HEK293 (cell line): Measurements from ENCODE around the gene ACTRT2.
A peak's percentile ranks its signal among the peaks of the same experiment; 100 is the strongest.

Experiments used
- CTCF ChIA-PET: fragments of 350-600 bp; formaldehyde crosslinking; extraction: SDS; loops from one replicate; lab custom pipeline; 2021; ENCODE audit warnings: antibody characterized with exemption; lab: Yijun Ruan, JAX
- POLR2A ChIA-PET: fragments of 300-600 bp; formaldehyde crosslinking; extraction: SDS; loops from one replicate; lab custom pipeline; 2020; ENCODE audit warnings: antibody characterized with exemption, inconsistent platforms; lab: Yijun Ruan, JAX
- H3K27ac ChIP-seq: fragments of 200-500 bp; sonication (Bioruptor generic); 2 replicates; pipeline ENCODE4 v1.5.1; 2014; ENCODE audit warnings: low read depth, low read length, control low read depth, inconsistent platforms; ENCODE audit errors: extremely low read depth
- H3K36me3 ChIP-seq, 2 experiments: fragments of 200-500 bp in 1 of 2; sonication (Bioruptor generic) in 1 of 2; 1 replicate in 1 of 2; 2 replicates in 1 of 2; pipeline ENCODE4 v1.5.1; 2014 to 2017; ENCODE audit warnings: inconsistent platforms in 2 of 2, low read length in 2 of 2; ENCODE audit not compliant: control insufficient read depth in 2 of 2, insufficient read depth in 1 of 2
- H3K4me1 ChIP-seq: fragments of 200-500 bp; sonication (Bioruptor generic); 2 replicates; pipeline ENCODE4 v1.5.1; 2014; ENCODE audit warnings: mild to moderate bottlenecking, low read length, inconsistent platforms; ENCODE audit not compliant: control insufficient read depth, insufficient read depth
- H3K4me3 ChIP-seq: 2 replicates; pipeline ENCODE4 v1.5.1; 2011; ENCODE audit warnings: low read depth, mild to moderate bottlenecking, control low read depth, low read length, moderate library complexity
- H3K9me3 ChIP-seq: fragments of 200-500 bp; sonication (Bioruptor generic); 2 replicates; pipeline ENCODE4 v1.5.1; 2014; ENCODE audit warnings: low read depth, low read length, inconsistent platforms; ENCODE audit not compliant: control insufficient read depth, insufficient read depth
- GLI2 ChIP-seq: fragments of 450-650 bp; formaldehyde crosslinking; IDR thresholded peaks from 2 replicates; pipeline ENCODE4; 2017; ENCODE audit warnings: missing biosample characterization, missing genetic modification characterization, low read depth, borderline replicate concordance
- HOXC10 ChIP-seq: sonication (generic); formaldehyde crosslinking; IDR thresholded peaks from 2 replicates; pipeline ENCODE4 v1.8.1; 2023; ENCODE audit warnings: mild to moderate bottlenecking, missing genetic modification reagents
- INSM2 ChIP-seq: fragments of 450-650 bp; formaldehyde crosslinking; IDR thresholded peaks from 2 replicates; pipeline ENCODE4 v1.5.1; 2016; ENCODE audit warnings: missing biosample characterization, missing genetic modification characterization
- KLF7 ChIP-seq: fragments of 450-650 bp; formaldehyde crosslinking; IDR thresholded peaks from 2 replicates; pipeline ENCODE4 v1.5.1; 2016; ENCODE audit warnings: missing biosample characterization, missing genetic modification characterization, borderline replicate concordance
- KLF8 ChIP-seq: fragments of 450-650 bp; formaldehyde crosslinking; IDR thresholded peaks from 2 replicates; pipeline ENCODE4 v1.5.1; 2016; ENCODE audit warnings: missing biosample characterization, missing genetic modification characterization
- MYNN ChIP-seq: fragments of 450-650 bp; formaldehyde crosslinking; IDR thresholded peaks from 2 replicates; pipeline ENCODE4 v1.5.1; 2016; ENCODE audit warnings: missing biosample characterization, missing genetic modification characterization, borderline replicate concordance
- PRDM1 ChIP-seq: fragments of 450-650 bp; formaldehyde crosslinking; IDR thresholded peaks from 2 replicates; pipeline ENCODE4; 2016; ENCODE audit warnings: missing biosample characterization, missing genetic modification characterization
- SCRT1 ChIP-seq: fragments of 450-650 bp; formaldehyde crosslinking; IDR thresholded peaks from 2 replicates; pipeline ENCODE4 v1.5.1; 2016; ENCODE audit warnings: missing biosample characterization, missing genetic modification characterization, borderline replicate concordance
- WT1 ChIP-seq: fragments of 450-650 bp; formaldehyde crosslinking; IDR thresholded peaks from 2 replicates; pipeline ENCODE4 v1.5.1; 2016; ENCODE audit warnings: missing biosample characterization, missing genetic modification characterization
- ZBTB17 ChIP-seq: fragments of 450-650 bp; formaldehyde crosslinking; IDR thresholded peaks from 2 replicates; pipeline ENCODE4 v1.5.1; 2016; ENCODE audit warnings: missing biosample characterization, missing genetic modification characterization
- ZBTB48 ChIP-seq: fragments of 450-650 bp; formaldehyde crosslinking; IDR thresholded peaks from 2 replicates; pipeline ENCODE4 v1.5.1; 2016; ENCODE audit warnings: missing biosample characterization, missing genetic modification characterization
- ZBTB49 ChIP-seq: fragments of 450-650 bp; formaldehyde crosslinking; IDR thresholded peaks from 2 replicates; pipeline ENCODE4 v1.5.1; 2016; ENCODE audit warnings: missing biosample characterization, missing genetic modification characterization, low read depth
- ZNF132 ChIP-seq: fragments of 450-650 bp; formaldehyde crosslinking; IDR thresholded peaks from 2 replicates; pipeline ENCODE4 v1.5.1; 2017; ENCODE audit warnings: missing biosample characterization, missing genetic modification characterization, borderline replicate concordance
- ZNF221 ChIP-seq: fragments of 450-650 bp; formaldehyde crosslinking; IDR thresholded peaks from 2 replicates; pipeline ENCODE4 v1.5.1; 2017; ENCODE audit warnings: missing biosample characterization, missing genetic modification characterization, borderline replicate concordance
- ZNF24 ChIP-seq: fragments of 450-650 bp; formaldehyde crosslinking; IDR thresholded peaks from 2 replicates; pipeline ENCODE4 v1.5.1; 2016; ENCODE audit warnings: missing biosample characterization, missing genetic modification characterization
- ZNF26 ChIP-seq: fragments of 450-650 bp; formaldehyde crosslinking; IDR thresholded peaks from 2 replicates; pipeline ENCODE4 v1.5.1; 2016; ENCODE audit warnings: missing biosample characterization, missing genetic modification characterization
- ZNF302 ChIP-seq: fragments of 450-650 bp; formaldehyde crosslinking; IDR thresholded peaks from 2 replicates; pipeline ENCODE4 v1.5.1; 2016; ENCODE audit warnings: missing biosample characterization, missing genetic modification characterization, low read depth
- ZNF341 ChIP-seq: fragments of 450-650 bp; formaldehyde crosslinking; IDR thresholded peaks from 2 replicates; pipeline ENCODE4; 2016; ENCODE audit warnings: low read depth, missing biosample characterization, missing genetic modification characterization
- ZNF350 ChIP-seq: fragments of 450-650 bp; formaldehyde crosslinking; IDR thresholded peaks from 2 replicates; pipeline ENCODE4 v1.5.0; 2017; ENCODE audit warnings: missing biosample characterization, mild to moderate bottlenecking, missing genetic modification characterization
- ZNF354C ChIP-seq: fragments of 450-650 bp; formaldehyde crosslinking; IDR thresholded peaks from 2 replicates; pipeline ENCODE4 v1.5.1; 2016; ENCODE audit warnings: missing biosample characterization, missing genetic modification characterization, low read depth, borderline replicate concordance
- ZNF362 ChIP-seq: fragments of 450-650 bp; formaldehyde crosslinking; IDR thresholded peaks from 2 replicates; pipeline ENCODE4 v1.5.1; 2016; ENCODE audit warnings: missing biosample characterization, missing genetic modification characterization
- ZNF391 ChIP-seq: fragments of 450-650 bp; formaldehyde crosslinking; IDR thresholded peaks from 2 replicates; pipeline ENCODE4 v1.5.1; 2016; ENCODE audit warnings: low read depth, missing biosample characterization, missing genetic modification characterization, borderline replicate concordance
- ZNF433 ChIP-seq: fragments of 450-650 bp; formaldehyde crosslinking; IDR thresholded peaks from 2 replicates; pipeline ENCODE4 v1.5.1; 2016; ENCODE audit warnings: missing biosample characterization, missing genetic modification characterization, low read depth
- ZNF529 ChIP-seq: fragments of 450-650 bp; formaldehyde crosslinking; IDR thresholded peaks from 2 replicates; pipeline ENCODE4 v1.5.1; 2017; ENCODE audit warnings: missing genetic modification characterization, missing biosample characterization; ENCODE audit not compliant: insufficient replicate concordance
- ZNF704 ChIP-seq: fragments of 450-650 bp; formaldehyde crosslinking; IDR thresholded peaks from 2 replicates; pipeline ENCODE4 v1.5.1; 2016; ENCODE audit warnings: missing biosample characterization, missing genetic modification characterization
- ZNF76 ChIP-seq: fragments of 450-650 bp; formaldehyde crosslinking; IDR thresholded peaks from 2 replicates; pipeline ENCODE4; 2016; ENCODE audit warnings: low read depth, missing biosample characterization, missing genetic modification characterization, borderline replicate concordance
- ZNF776 ChIP-seq: fragments of 450-650 bp; formaldehyde crosslinking; IDR thresholded peaks from 2 replicates; pipeline ENCODE4 v1.5.0; 2017; ENCODE audit warnings: missing biosample characterization, missing genetic modification characterization, borderline replicate concordance
- ZNF785 ChIP-seq: fragments of 450-650 bp; formaldehyde crosslinking; IDR thresholded peaks from 2 replicates; pipeline ENCODE4 v1.5.1; 2016; ENCODE audit warnings: missing biosample characterization, missing genetic modification characterization
- ZNF830 ChIP-seq: fragments of 450-650 bp; IDR thresholded peaks from 2 replicates; pipeline ENCODE4 v1.5.0; 2018; ENCODE audit warnings: missing biosample characterization, missing genetic modification characterization, low read depth, mild to moderate bottlenecking, moderate library complexity
- ZSCAN23 ChIP-seq: fragments of 450-650 bp; formaldehyde crosslinking; IDR thresholded peaks from 2 replicates; pipeline ENCODE4 v1.5.1; 2016; ENCODE audit warnings: missing biosample characterization, missing genetic modification characterization

ACTRT2 gene

GRCh38 chr1:3068564-3069431 is 47.5 kb downstream of the ACTRT2 start, which contains the start of gene PRDM16:
Gene PRDM16 (plus strand): TSS chr1:3069203. CDS start chr1:3069260, 57 bp downstream.
- ChIA-PET POLR2A (no interaction called here), CTCF (interaction anchor here (0.7 kb wide), 1 partner anchor 139 kb away, joined by 4 read pairs; no protein-coding TSS in a partner anchor)
- Histone ChIP-seq H3K4me3 (peak within 1 kb of the TSS; percentile 37), H3K9me3 (no peaks in the 10 kb centered on the region), H3K36me3 (no peaks in the 10 kb centered on the region), H3K27ac (peak within 1 kb of the TSS; percentile 86), H3K4me1 (no peaks in the 10 kb centered on the region; the same call in 1 of the 2 replicates)
- TF ChIP-seq KLF8 (tag by site-specific recombination): peak; percentile 35; the same call in 1 of the 2 replicates
- TF ChIP-seq ZNF302 (tag by site-specific recombination): no peak
- no peak for TF ChIP-seq ZNF362 (tag by site-specific recombination)
- no peak for TF ChIP-seq ZNF391 (tag by site-specific recombination)
- no peak for TF ChIP-seq ZNF830
- no peak for TF ChIP-seq ZSCAN23 (tag by site-specific recombination)
- no peak for TF ChIP-seq ZNF221 (tag by site-specific recombination)
- TF ChIP-seq INSM2 (tag by site-specific recombination): no peak
- no peak for TF ChIP-seq ZNF132
- TF ChIP-seq ZBTB17 (tag by site-specific recombination): peak; percentile 70; the same call in 1 of the 2 replicates
- TF ChIP-seq KLF7 (tag by site-specific recombination): 0 out of 2 replicates have a peak, but pooled peaks have one; percentile 24
- TF ChIP-seq ZNF76 (tag by site-specific recombination): no peak
- TF ChIP-seq ZNF776: no peak
- TF ChIP-seq ZNF785: no peak
- TF ChIP-seq WT1: no peak
- no peak for TF ChIP-seq PRDM1
- TF ChIP-seq ZBTB49 (tag by site-specific recombination): no peak
- peak; percentile 31; the same call in 1 of the 2 replicates for TF ChIP-seq ZNF341 (tag by site-specific recombination)
- no peak for TF ChIP-seq ZNF354C (tag by site-specific recombination)
- TF ChIP-seq GLI2 (tag by site-specific recombination): no peak
- no peak for TF ChIP-seq ZNF704 (tag by site-specific recombination)
- no peak for TF ChIP-seq ZNF433 (tag by site-specific recombination)
- no peak for TF ChIP-seq ZNF350 (tag by site-specific recombination)
- TF ChIP-seq HOXC10 (CRISPR knock-in tag): no peak
- TF ChIP-seq SCRT1: no peak
- no peak for TF ChIP-seq ZBTB48 (tag by site-specific recombination)
- TF ChIP-seq ZNF529 (tag by site-specific recombination): no peak
- no peak for TF ChIP-seq ZNF26
- TF ChIP-seq MYNN: no peak
- TF ChIP-seq ZNF24 (tag by site-specific recombination): peak; percentile 26; the same call in 1 of the 2 replicates
